NCI-H1105 (cell line): ENCODE data around the gene CCNDBP1.
"Not testable (repeated sequence)": the region's sequence is repeated elsewhere in the genome, so short reads cannot be mapped to it uniquely, and the experiment has no call there.

Source experiments
- DNase-seq: peaks from one replicate; lab custom pipeline; 2025; lab: John Stamatoyannopoulos, UW

CCNDBP1 gene

DNA sequence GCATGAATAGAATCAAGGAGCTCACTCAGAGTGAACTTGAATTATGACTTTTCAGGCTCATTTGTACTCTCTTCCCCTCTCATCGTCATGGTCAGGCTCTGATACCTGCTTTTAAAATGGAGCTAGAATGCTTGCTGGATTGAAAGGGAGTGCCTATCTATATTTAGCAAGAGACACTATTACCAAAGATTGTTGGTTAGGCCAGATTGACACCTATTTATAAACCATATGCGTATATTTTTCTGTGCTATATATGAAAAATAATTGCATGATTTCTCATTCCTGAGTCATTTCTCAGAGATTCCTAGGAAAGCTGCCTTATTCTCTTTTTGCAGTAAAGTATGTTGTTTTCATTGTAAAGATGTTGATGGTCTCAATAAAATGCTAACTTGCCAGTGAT, 9.6 kb downstream of the CCNDBP1 start:
- no peak for DNase-seq

GRCh38 chr15:43196760-43197548, 11.8 kb downstream of the CCNDBP1 start:
- no peak for DNase-seq

DNA sequence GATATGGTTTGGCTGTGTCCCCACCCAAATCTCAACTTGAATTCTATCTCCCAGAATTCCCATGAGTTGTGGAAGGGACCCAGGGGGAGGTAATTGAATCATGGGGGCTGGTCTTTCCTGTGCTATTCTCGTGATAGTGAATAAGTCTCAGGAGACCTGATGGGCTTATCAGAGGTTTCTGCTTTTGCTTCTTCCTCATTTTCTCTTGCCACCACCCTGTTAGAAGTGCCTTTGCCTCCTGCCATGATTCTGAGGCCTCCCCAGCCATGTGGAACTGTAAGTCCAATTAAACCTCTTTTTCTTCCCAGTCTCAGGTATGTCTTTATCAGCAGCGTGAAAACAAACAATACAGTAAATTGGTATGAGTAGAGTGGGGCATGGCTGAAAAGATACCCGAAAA, 12.6 kb downstream of the CCNDBP1 start:
- not testable (repeated sequence) for DNase-seq

- not testable (repeated sequence) for DNase-seq
These were observed 13.4 kb downstream of the CCNDBP1 start for GRCh38 chr15:43198556-43198955.

GRCh38 chr15:43198992-43199391, 13.8 kb downstream of the CCNDBP1 start:
- no peak for DNase-seq

- DNase-seq, result no peak
These were observed 14.8 kb downstream of the CCNDBP1 start for GRCh38 chr15:43199945-43200488.

DNA sequence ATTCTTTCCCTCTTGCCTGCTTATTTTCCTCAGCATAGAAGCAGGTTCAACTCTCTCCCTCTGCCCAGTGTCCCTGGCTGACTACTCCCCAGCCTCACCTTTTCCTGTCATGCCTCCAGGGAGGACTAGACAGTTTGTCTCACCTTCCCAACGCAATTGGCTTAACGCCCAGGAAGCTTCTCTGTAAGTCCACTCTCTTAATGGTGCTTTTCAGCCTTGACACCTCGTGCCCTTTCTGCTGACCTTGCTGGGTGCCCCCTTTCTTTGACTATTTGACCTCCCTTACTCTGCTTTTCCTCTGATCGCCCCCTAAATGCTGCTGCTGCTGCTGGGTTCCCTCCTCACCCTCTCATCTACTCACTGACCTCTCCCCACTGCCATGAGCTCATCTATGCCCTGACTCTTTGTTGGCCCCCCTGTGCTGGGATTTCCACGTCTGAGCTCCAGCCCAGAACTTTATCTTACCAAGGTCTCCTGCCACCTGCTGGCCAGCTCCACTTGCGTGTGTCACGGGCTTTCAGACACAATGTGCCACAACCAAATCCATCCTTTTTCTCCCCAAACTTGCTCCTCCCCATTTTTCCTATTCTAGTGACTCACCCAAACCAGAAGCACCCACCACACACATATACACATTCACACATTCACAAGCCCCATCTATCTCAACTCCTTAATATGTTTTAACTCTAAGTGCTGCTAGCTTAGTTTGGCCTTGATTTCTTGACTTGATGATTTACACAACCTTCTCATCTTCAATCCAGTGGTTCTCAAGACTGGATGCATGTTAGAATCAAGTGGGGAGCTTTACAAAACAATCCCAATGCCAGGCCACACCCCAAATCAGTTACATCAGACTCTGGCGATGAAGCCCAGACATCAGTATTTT, 19.1 kb downstream of the CCNDBP1 start:
- DNase-seq, result no peak

DNA sequence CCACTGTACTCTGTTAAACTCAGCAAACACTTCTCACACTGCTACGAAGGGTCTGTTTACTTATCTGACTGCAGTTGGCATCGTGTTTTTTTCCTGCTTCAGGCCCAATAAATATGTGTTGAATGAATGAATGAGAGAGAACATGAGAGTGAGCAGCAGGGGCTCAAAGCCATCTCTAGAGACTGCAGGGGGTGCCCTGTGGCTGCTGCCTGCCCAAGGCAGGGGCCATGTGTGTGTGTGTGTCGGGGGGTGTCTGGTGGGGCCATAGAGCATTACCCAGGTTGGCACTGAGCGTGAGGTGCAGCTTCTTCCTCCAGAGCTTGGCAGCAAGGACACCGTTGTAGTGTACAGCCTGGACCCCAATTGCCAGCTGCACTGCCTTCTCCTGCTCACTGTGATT, 20.9 kb downstream of the CCNDBP1 start:
- no peak for DNase-seq

DNA sequence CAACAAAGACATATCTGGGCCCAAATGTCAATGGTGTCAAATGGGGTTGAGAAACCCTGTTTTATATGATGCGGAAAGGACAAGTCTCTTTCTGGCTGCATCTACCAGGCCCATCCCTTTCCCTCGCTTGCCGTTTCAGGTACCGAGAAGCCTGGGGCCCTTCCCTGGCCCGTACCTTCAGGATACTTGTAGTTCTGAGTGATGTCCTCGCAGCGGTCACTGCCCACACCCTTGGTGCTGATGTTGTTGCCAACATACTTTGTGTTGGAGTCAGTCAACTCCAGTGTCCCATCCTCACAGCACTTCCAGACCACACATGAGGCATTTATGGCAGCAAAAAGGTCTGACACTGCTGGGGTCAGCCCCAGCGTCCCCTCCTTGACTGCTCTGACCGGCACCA, 21.8 kb downstream of the CCNDBP1 start:
- no peak for DNase-seq

DNA sequence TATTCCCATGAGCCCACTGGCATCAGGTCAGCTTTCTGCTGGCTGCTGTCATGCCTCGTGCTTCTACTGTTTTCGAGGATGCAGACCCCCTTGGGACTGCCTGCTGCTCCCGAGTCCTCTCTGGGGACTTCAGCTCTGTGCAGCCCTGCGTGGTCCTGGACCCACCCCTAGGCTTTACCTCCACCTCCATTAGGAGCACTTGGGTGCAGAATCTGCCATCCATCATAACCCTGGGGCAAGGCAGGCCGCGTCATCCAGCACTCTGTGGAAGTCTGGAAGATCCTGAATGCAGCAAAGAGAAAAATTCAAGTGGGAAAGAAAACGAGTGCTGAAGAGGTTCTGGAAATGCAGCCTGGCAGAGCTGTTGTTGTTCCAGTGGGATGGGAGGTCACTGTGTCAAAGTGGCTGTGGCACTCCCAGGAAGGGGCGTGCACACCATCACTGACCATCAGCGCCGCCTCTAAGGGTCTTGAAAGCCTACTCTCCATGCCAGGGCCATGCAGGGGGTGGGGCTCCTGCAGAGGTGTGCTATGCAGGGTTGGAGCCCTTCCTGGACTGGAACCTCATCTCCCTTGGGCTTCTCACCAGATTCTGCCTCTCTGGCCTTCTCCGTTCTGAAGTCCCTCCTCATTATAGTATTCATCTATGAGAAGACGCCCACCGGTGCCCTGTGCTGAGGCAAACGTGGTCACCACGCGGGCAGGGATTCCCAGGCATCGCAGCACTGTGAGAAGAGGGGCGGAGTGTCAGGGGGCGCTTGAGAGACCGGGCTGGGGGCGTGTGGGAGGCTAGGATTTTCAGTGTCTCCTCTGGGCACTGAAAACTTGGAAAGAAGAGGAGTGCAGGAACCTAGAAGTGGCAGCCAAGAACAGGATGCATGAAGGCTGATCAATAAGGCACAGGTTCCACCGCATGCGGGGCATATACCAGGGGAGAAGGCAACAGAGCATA, 23.1 kb downstream of the CCNDBP1 start:
- no peak for DNase-seq

GRCh38 chr15:43209059-43209824, 24.0 kb downstream of the CCNDBP1 start:
- DNase-seq, result no peak

DNA sequence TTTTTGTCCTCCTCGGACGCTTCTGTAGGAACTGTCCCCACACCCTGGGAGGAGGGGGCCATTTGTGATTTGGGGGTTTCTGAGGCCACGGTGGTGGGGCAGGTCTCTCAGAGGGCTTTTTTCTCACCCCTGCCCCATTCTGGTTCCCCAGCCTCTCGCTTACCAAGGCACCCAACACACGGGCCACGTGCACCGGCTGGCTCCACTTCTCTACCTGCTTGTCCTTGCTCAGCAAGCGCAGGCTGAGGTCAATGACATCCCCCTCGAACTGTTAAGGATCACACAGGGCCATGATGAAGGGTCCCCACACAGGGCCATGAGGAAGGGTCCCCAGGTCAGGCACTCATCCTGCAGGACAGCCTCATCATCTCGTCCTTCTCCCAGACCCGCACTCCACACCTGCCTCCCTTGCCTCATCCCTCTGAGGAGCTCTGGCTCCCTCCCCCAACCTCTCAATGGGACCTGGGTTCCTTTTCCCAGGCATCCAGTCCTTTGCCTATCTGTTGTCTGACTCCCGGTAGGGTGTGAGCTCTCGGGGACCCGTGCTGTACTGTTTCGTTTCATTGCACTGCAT, 25.1 kb downstream of the CCNDBP1 start:
- no peak for DNase-seq

DNA sequence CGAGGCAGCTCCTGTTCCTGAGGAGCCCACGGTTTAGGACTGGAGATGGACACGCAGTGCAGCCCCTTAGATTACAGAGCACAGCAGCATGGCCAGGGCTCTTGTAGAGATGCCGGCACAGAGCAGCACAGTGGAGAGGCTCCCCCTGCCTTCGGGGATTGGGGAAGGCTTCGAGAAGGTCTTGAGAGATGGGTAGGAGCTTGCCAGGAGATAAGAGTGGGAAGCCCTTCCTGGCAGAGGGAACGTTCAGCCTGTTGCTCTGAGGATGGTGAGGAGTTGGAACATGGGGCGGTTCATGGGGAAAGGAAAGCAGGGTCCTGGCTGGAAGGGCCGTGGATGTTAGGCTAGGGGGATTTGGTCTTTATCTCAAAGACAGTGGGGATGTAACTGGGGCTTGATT, 25.6 kb downstream of the CCNDBP1 start:
- no peak for DNase-seq

- DNase-seq, result no peak
These were observed 26.1 kb downstream of the CCNDBP1 start for GRCh38 chr15:43211224-43211735.

GRCh38 chr15:43212299-43212698, 27.1 kb downstream of the CCNDBP1 start:
- DNase-seq, result no peak

DNA sequence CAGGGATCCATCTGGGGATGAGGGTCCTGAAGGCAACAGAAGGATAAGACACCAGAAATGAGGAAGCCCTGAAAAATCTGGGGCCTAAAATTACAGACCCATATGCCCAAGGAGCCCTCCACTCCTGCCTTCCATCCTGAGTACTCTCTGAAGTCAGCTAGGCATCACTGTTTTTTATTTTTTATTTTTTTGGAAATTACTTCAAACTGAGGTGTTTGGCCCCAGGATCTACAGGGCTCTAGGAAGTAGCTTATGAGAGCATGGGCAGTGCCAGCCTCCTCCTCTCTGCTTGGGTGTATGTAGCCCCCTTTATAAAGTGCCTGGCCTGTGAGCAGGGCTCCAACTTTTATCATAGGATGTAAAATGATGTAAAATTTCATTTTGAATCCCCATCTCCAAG, 27.7 kb downstream of the CCNDBP1 start:
- DNase-seq, result no peak

GRCh38 chr15:43213466-43213865, 28.3 kb downstream of the CCNDBP1 start:
- no peak for DNase-seq

- no peak for DNase-seq
These were observed 29.0 kb downstream of the CCNDBP1 start for GRCh38 chr15:43214169-43214568.

- no peak for DNase-seq
These were observed 29.5 kb downstream of the CCNDBP1 start for GRCh38 chr15:43214592-43215295.

- DNase-seq, result no peak
These were observed 30.8 kb downstream of the CCNDBP1 start for GRCh38 chr15:43215961-43216360.
